SK-N-SH treated with all-trans-retinoic acid at 6 μM for 48 hours (cell line): ENCODE data around the gene C14orf180.

Experiments used
- ATAC-seq: fragments of 200-7000 bp; cut with Tn5 transposase; 3 replicates; pipeline ENCODE4 v1.9.1; 2020; ENCODE audit warnings: mild to moderate bottlenecking, moderate library complexity
- ARNTL ChIP-seq: fragments of 450-650 bp; formaldehyde crosslinking; IDR thresholded peaks from 2 replicates; pipeline ENCODE4 v1.5.0; 2020; ENCODE audit warnings: low read depth, mild to moderate bottlenecking, moderate library complexity, borderline replicate concordance
- BACH2 ChIP-seq: fragments of 250-450 bp; sonication (Bioruptor Pico); IDR thresholded peaks from 2 replicates; pipeline ENCODE4 v1.9.0; 2021; ENCODE audit warnings: mild to moderate bottlenecking, borderline replicate concordance
- CREB5 ChIP-seq: fragments of 250-450 bp; sonication (Bioruptor Pico); IDR thresholded peaks from 2 replicates; pipeline ENCODE4 v1.5.1; 2020; ENCODE audit warnings: low read depth, mild to moderate bottlenecking, moderate library complexity
- CSDC2 ChIP-seq: fragments of 250-450 bp; sonication (Bioruptor Pico); IDR thresholded peaks from 2 replicates; pipeline ENCODE4 v1.5.0; 2020; ENCODE audit warnings: mild to moderate bottlenecking, moderate library complexity
- CSRNP3 ChIP-seq: fragments of 250-450 bp; sonication (Bioruptor Pico); IDR thresholded peaks from 2 replicates; pipeline ENCODE4 v1.5.1; 2021; ENCODE audit warnings: mild to moderate bottlenecking, moderate library complexity
- ESRRG ChIP-seq: fragments of 250-450 bp; sonication (Bioruptor Pico); IDR thresholded peaks from 2 replicates; pipeline ENCODE4 v1.6.1; 2021; ENCODE audit warnings: mild to moderate bottlenecking
- GLIS3 ChIP-seq: fragments of 250-450 bp; sonication (Bioruptor Pico); IDR thresholded peaks from 2 replicates; pipeline ENCODE4 v1.5.0; 2020; ENCODE audit warnings: mild to moderate bottlenecking, moderate library complexity
- ISL1 ChIP-seq: fragments of 250-450 bp; sonication (Bioruptor Pico); IDR thresholded peaks from 2 replicates; pipeline ENCODE4 v2.1.2; 2022; ENCODE audit warnings: mild to moderate bottlenecking, moderate library complexity
- OSR1 ChIP-seq: fragments of 250-450 bp; sonication (Bioruptor Pico); IDR thresholded peaks from 2 replicates; pipeline ENCODE4 v1.8.0; 2022; ENCODE audit warnings: moderate library complexity, mild to moderate bottlenecking, inconsistent platforms
- PATZ1 ChIP-seq: fragments of 250-450 bp; sonication (Bioruptor Pico); IDR thresholded peaks from 2 replicates; pipeline ENCODE4 v1.8.0; 2020; ENCODE audit warnings: mild to moderate bottlenecking, moderate library complexity, borderline replicate concordance
- POU6F1 ChIP-seq: fragments of 250-450 bp; sonication (Bioruptor Pico); IDR thresholded peaks from 2 replicates; pipeline ENCODE4 v1.8.0; 2021; ENCODE audit warnings: low read depth, mild to moderate bottlenecking, moderate library complexity, borderline replicate concordance
- PPARA ChIP-seq: fragments of 250-450 bp; sonication (Bioruptor Pico); IDR thresholded peaks from 2 replicates; pipeline ENCODE4 v1.5.0; 2020; ENCODE audit warnings: mild to moderate bottlenecking, borderline replicate concordance
- RARB ChIP-seq: fragments of 250-450 bp; sonication (Bioruptor Pico); IDR thresholded peaks from 2 replicates; pipeline ENCODE4 v1.8.0; 2021; ENCODE audit warnings: mild to moderate bottlenecking, moderate library complexity
- SNAI2 ChIP-seq: fragments of 250-450 bp; sonication (Bioruptor Pico); IDR thresholded peaks from 2 replicates; pipeline ENCODE4 v1.5.0; 2020; ENCODE audit warnings: mild to moderate bottlenecking, moderate library complexity
- TOX ChIP-seq: fragments of 250-450 bp; sonication (Bioruptor Pico); IDR thresholded peaks from 2 replicates; pipeline ENCODE4 v1.8.0; 2021; ENCODE audit warnings: mild to moderate bottlenecking, moderate library complexity, borderline replicate concordance
- TSHZ2 ChIP-seq: fragments of 250-450 bp; sonication (Bioruptor Pico); IDR thresholded peaks from 2 replicates; pipeline ENCODE4 v1.5.0; 2020; ENCODE audit warnings: mild to moderate bottlenecking, moderate library complexity
- ZC3H10 ChIP-seq: fragments of 250-450 bp; sonication (Bioruptor Pico); IDR thresholded peaks from 2 replicates; pipeline ENCODE4 v1.5.1; 2021; ENCODE audit warnings: mild to moderate bottlenecking, moderate library complexity
- ZFP3 ChIP-seq: fragments of 250-450 bp; sonication (Bioruptor Pico); IDR thresholded peaks from 2 replicates; pipeline ENCODE4 v1.5.0; 2020; ENCODE audit warnings: mild to moderate bottlenecking, moderate library complexity
- ZFP30 ChIP-seq: fragments of 450-650 bp; formaldehyde crosslinking; IDR thresholded peaks from 2 replicates; pipeline ENCODE4 v1.5.0; 2022; ENCODE audit warnings: mild to moderate bottlenecking, moderate library complexity
- ZNF565 ChIP-seq: fragments of 450-650 bp; formaldehyde crosslinking; conservative IDR thresholded peaks from 2 replicates; pipeline ENCODE4 v1.5.0; 2020; ENCODE audit warnings: low read depth, mild to moderate bottlenecking, moderate library complexity
- ZNF8 ChIP-seq: fragments of 450-650 bp; formaldehyde crosslinking; IDR thresholded peaks from 2 replicates; pipeline ENCODE4 v1.5.0; 2020; ENCODE audit warnings: mild to moderate bottlenecking, moderate library complexity

C14orf180 gene

GRCh38 chr14:104554088-104554607 lies 25.4 kb upstream of the C14orf180 start:
- no peak for TF ChIP-seq POU6F1 (CRISPR knock-in tag)
- TF ChIP-seq CSRNP3 (CRISPR knock-in tag): no peak
- TF ChIP-seq TOX (CRISPR knock-in tag): no peak
- TF ChIP-seq ARNTL (CRISPR knock-in tag): no peak
- TF ChIP-seq ZNF8 (CRISPR knock-in tag): no peak
- TF ChIP-seq CREB5 (CRISPR knock-in tag): no peak
- no peak for TF ChIP-seq ZFP30 (CRISPR knock-in tag)
- TF ChIP-seq ESRRG (CRISPR knock-in tag): no peak
- no peak for TF ChIP-seq BACH2
- no peak for TF ChIP-seq OSR1
- TF ChIP-seq ISL1 (CRISPR knock-in tag): no peak
- ATAC-seq: no peak

GRCh38 chr14:104554608-104555429 lies 24.7 kb upstream of the C14orf180 start:
- TF ChIP-seq ZC3H10 (CRISPR knock-in tag) (no peak), ESRRG (CRISPR knock-in tag) (no peak), BACH2 (no peak), ZNF8 (CRISPR knock-in tag) (no peak), RARB (CRISPR knock-in tag) (no peak), PATZ1 (CRISPR knock-in tag) (no peak), ISL1 (CRISPR knock-in tag) (no peak), ZNF565 (no peak), TOX (CRISPR knock-in tag) (no peak)
- no peak for ATAC-seq

GRCh38 chr14:104555430-104556255 lies 23.9 kb upstream of the C14orf180 start:
- TF ChIP-seq ISL1 (CRISPR knock-in tag) (no peak), RARB (CRISPR knock-in tag) (no peak), PATZ1 (CRISPR knock-in tag) (no peak), SNAI2 (no peak), POU6F1 (CRISPR knock-in tag) (no peak), TSHZ2 (no peak), CSDC2 (CRISPR knock-in tag) (no peak), PPARA (no peak), ZNF565 (no peak), BACH2 (no peak), ZC3H10 (CRISPR knock-in tag) (no peak), ZFP3 (no peak), GLIS3 (no peak), ZNF8 (CRISPR knock-in tag) (no peak)
- ATAC-seq: no peak
